ENCODE measurements around the gene ASZ1. TPM values are rescaled to one million over a fixed set of nuclear protein-coding genes. Genes with fewer than 3 reads are reported as not detected.

The ASZ1 gene
- total RNA-seq, 2 experiments from 2014 or later: not detected

- ChIA-PET CTCF (no interaction called here), POLR2A (no interaction called here)
Observed at GRCh38 chr7:117402109-117402508, 25.2 kb downstream of the ASZ1 start.

GRCh38 chr7:117401293-117402002 is 25.8 kb downstream of the ASZ1 start:
- CTCF ChIA-PET: no interaction called here
- POLR2A ChIA-PET: interaction anchor here (0.5 kb wide), 1 partner anchor 23 kb away, joined by 7 read pairs; no protein-coding TSS in a partner anchor

GRCh38 chr7:117399820-117400422 is 27.4 kb downstream of the ASZ1 start:
- ChIA-PET CTCF (no interaction called here), POLR2A (no interaction called here)

- POLR2A ChIA-PET: no interaction called here
- CTCF ChIA-PET: no interaction called here
Observed at GRCh38 chr7:117395743-117396142, 31.6 kb downstream of the ASZ1 start.

GRCh38 chr7:117393781-117394180 is 33.5 kb downstream of the ASZ1 start:
- CTCF ChIA-PET: no interaction called here
- POLR2A ChIA-PET: no interaction called here

GRCh38 chr7:117389871-117390270 is 37.4 kb downstream of the ASZ1 start:
- ChIA-PET POLR2A (no interaction called here), CTCF (no interaction called here)

GRCh38 chr7:117386110-117386706 is 41.1 kb downstream of the ASZ1 start:
- ChIA-PET POLR2A (no interaction called here), CTCF (no interaction called here)

GRCh38 chr7:117385363-117386109 is 41.8 kb downstream of the ASZ1 start:
- ChIA-PET CTCF (no interaction called here), POLR2A (no interaction called here)

GRCh38 chr7:117384688-117385362 is 42.5 kb downstream of the ASZ1 start:
- CTCF ChIA-PET: no interaction called here
- POLR2A ChIA-PET: no interaction called here

- ChIA-PET CTCF (no interaction called here), POLR2A (no interaction called here)
Observed at GRCh38 chr7:117383483-117384189, 43.7 kb downstream of the ASZ1 start.

GRCh38 chr7:117383046-117383445 is 44.2 kb downstream of the ASZ1 start:
- ChIA-PET CTCF (no interaction called here), POLR2A (no interaction called here)

- CTCF ChIA-PET: no interaction called here
- POLR2A ChIA-PET: no interaction called here
Observed at GRCh38 chr7:117381362-117381761, 45.9 kb downstream of the ASZ1 start.

GRCh38 chr7:117375380-117375779 is 51.9 kb downstream of the ASZ1 start:
- ChIA-PET POLR2A (no interaction called here), CTCF (no interaction called here)

GRCh38 chr7:117372073-117372472 is 55.2 kb downstream of the ASZ1 start:
- POLR2A ChIA-PET: no interaction called here
- CTCF ChIA-PET: no interaction called here

GRCh38 chr7:117364339-117365080 is 62.8 kb downstream of the ASZ1 start:
- POLR2A ChIA-PET: no interaction called here
- CTCF ChIA-PET: no interaction called here

GRCh38 chr7:117362294-117362888 is 64.9 kb downstream of the ASZ1 start:
- ChIA-PET POLR2A (no interaction called here), CTCF (no interaction called here)

- ChIA-PET CTCF (no interaction called here), POLR2A (no interaction called here)
Observed at GRCh38 chr7:117350027-117350426, 77.3 kb downstream of the ASZ1 start.

- CTCF ChIA-PET: no interaction called here
- POLR2A ChIA-PET: no interaction called here
Observed at GRCh38 chr7:117349570-117349969, 77.7 kb downstream of the ASZ1 start.

All from activated CD8-positive, alpha-beta memory T cell treated with anti-CD3 and anti-CD28 coated beads for 36 hours (primary cell).